DMS153 (cell line): Measurements from ENCODE around the gene MT1E.
A peak's percentile ranks its signal among the peaks of the same experiment; 100 is the strongest.
"Not testable (repeated sequence)": the region's sequence is repeated elsewhere in the genome, so short reads cannot be mapped to it uniquely, and the experiment has no call there.

ENCODE experiments used
- DNase-seq: peaks from one replicate; lab custom pipeline; 2025; lab: John Stamatoyannopoulos, UW

Gene MT1E

GRCh38 chr16:56607109-56607618, 18.4 kb upstream of the MT1E start:
- DNase-seq: peak; percentile 57

- no peak for DNase-seq
Observed at GRCh38 chr16:56607675-56608042, 17.9 kb upstream of the MT1E start.

- peak; percentile 94 for DNase-seq
Observed at GRCh38 chr16:56608043-56608875, 17.3 kb upstream of the MT1E start, which contains the start of gene MT2A. MT2A (plus strand) TSS chr16:56608584; CDS start chr16:56608656, 72 bp downstream.

GRCh38 chr16:56608876-56609462, 16.6 kb upstream of the MT1E start:
- peak; percentile 6 for DNase-seq

GRCh38 chr16:56609463-56609921, 16.1 kb upstream of the MT1E start:
- DNase-seq: peak; percentile 29

GRCh38 chr16:56610017-56610608, 15.5 kb upstream of the MT1E start:
- DNase-seq: no peak

- DNase-seq: no peak
Observed at GRCh38 chr16:56610609-56611111, 14.9 kb upstream of the MT1E start.

- DNase-seq: no peak
Observed at GRCh38 chr16:56611281-56611833, 14.2 kb upstream of the MT1E start.

- DNase-seq: no peak
Observed at GRCh38 chr16:56613706-56614105, 11.9 kb upstream of the MT1E start.

- no peak for DNase-seq
Observed at GRCh38 chr16:56614549-56614991, 11.0 kb upstream of the MT1E start.

GRCh38 chr16:56615353-56615752, 10.2 kb upstream of the MT1E start:
- DNase-seq: no peak

GRCh38 chr16:56616608-56617211, 8.9 kb upstream of the MT1E start:
- no peak for DNase-seq

GRCh38 chr16:56617212-56618085, 8.1 kb upstream of the MT1E start:
- DNase-seq: peak; percentile 11

- DNase-seq: no peak
Observed at GRCh38 chr16:56618138-56618537, 7.4 kb upstream of the MT1E start.

- no peak for DNase-seq
Observed at GRCh38 chr16:56620339-56620897, 5.2 kb upstream of the MT1E start.

GRCh38 chr16:56621665-56622445, 3.7 kb upstream of the MT1E start:
- DNase-seq: not testable (repeated sequence)

GRCh38 chr16:56623184-56623583, 2.4 kb upstream of the MT1E start:
- DNase-seq: not testable (repeated sequence)

GRCh38 chr16:56623637-56624036, 1.9 kb upstream of the MT1E start:
- DNase-seq: no peak

GRCh38 chr16:56625943-56626654, 518 bp downstream of the MT1E start:
- DNase-seq: no peak
